Measurements from ENCODE around the gene RBM48. TPM values are rescaled to one million over a fixed set of nuclear protein-coding genes. Genes with fewer than 3 reads are reported as not detected.

Gene RBM48
- total and polyA plus RNA-seq, 2 of the 13 experiments (the other 11 are each of a cell fraction or from before 2014, with no cell fraction given) = 7.2 to 12.2 TPM

DNA sequence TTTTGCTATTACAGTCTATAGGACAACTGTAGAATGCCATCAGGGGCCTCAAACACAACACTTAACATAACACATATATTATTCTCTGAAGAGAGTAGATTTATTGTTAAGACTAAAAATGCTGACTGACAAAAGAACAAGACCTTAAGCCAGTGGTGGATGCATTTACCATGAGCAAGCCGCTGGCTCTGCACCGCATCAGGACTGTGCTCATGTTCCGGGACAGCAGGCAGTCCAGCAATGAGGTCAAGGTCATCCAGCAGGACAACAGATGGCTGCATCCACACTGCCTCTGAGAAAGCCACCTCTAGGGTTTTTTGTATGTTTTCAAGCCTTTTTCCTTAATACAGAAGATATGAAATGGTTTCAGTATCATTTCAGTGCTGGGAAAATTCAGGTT lies 24.0 kb upstream of the RBM48 start (continued):
- TF ChIP-seq ZNF720 (CRISPR knock-in tag; IDR thresholded peaks at IDR 0.05) (no peak), RARA (CRISPR knock-in tag; IDR thresholded peaks at IDR 0.05) (peak; percentile 52; the same call in 1 of the 2 replicates), SMC3 (IDR thresholded peaks at IDR 0.05; ENCODE audit: low read length) (no peak), MED1 (CRISPR knock-in tag; IDR thresholded peaks at IDR 0.05) (0 out of 2 replicates have a peak, but pooled peaks have one; percentile 28), MZF1 (CRISPR knock-in tag; IDR thresholded peaks at IDR 0.05; ENCODE audit: borderline replicate concordance) (no peak), ZNF777 (CRISPR knock-in tag; IDR thresholded peaks at IDR 0.05) (no peak), ZNF703 (CRISPR knock-in tag; IDR thresholded peaks at IDR 0.05; ENCODE audit: borderline replicate concordance) (no peak), ZNF567 (CRISPR knock-in tag; IDR thresholded peaks at IDR 0.05; ENCODE audit: borderline replicate concordance) (no peak), SMARCC2 (IDR thresholded peaks at IDR 0.05) (no peak), NR2C2 (CRISPR knock-in tag; IDR thresholded peaks at IDR 0.05; ENCODE audit: borderline replicate concordance) (peak; percentile 44; the same call in 1 of the 2 replicates), GFI1 (CRISPR knock-in tag; IDR thresholded peaks at IDR 0.05; ENCODE audit: borderline replicate concordance) (no peak), ZNF326 (CRISPR knock-in tag; IDR thresholded peaks at IDR 0.05; ENCODE audit: borderline replicate concordance) (no peak), RXRB (CRISPR knock-in tag; IDR thresholded peaks at IDR 0.05; ENCODE audit: borderline replicate concordance) (peak; percentile 72), ZMAT5 (CRISPR knock-in tag; IDR thresholded peaks at IDR 0.05; ENCODE audit: borderline replicate concordance, low read depth) (no peak), REL (CRISPR knock-in tag; conservative IDR thresholded peaks at IDR 0.05) (no peak)
- TF ChIP-seq, protein P1, sequence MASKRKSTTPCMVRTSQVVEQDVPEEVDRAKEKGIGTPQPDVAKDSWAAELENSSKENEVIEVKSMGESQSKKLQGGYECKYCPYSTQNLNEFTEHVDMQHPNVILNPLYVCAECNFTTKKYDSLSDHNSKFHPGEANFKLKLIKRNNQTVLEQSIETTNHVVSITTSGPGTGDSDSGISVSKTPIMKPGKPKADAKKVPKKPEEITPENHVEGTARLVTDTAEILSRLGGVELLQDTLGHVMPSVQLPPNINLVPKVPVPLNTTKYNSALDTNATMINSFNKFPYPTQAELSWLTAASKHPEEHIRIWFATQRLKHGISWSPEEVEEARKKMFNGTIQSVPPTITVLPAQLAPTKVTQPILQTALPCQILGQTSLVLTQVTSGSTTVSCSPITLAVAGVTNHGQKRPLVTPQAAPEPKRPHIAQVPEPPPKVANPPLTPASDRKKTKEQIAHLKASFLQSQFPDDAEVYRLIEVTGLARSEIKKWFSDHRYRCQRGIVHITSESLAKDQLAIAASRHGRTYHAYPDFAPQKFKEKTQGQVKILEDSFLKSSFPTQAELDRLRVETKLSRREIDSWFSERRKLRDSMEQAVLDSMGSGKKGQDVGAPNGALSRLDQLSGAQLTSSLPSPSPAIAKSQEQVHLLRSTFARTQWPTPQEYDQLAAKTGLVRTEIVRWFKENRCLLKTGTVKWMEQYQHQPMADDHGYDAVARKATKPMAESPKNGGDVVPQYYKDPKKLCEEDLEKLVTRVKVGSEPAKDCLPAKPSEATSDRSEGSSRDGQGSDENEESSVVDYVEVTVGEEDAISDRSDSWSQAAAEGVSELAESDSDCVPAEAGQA (IDR thresholded peaks at IDR 0.05; ENCODE audit: low read depth) = no peak
- TF ChIP-seq, protein P1 (CRISPR knock-in tag; IDR thresholded peaks at IDR 0.05; ENCODE audit: borderline replicate concordance) = no peak
- TF ChIP-seq, protein P2, sequence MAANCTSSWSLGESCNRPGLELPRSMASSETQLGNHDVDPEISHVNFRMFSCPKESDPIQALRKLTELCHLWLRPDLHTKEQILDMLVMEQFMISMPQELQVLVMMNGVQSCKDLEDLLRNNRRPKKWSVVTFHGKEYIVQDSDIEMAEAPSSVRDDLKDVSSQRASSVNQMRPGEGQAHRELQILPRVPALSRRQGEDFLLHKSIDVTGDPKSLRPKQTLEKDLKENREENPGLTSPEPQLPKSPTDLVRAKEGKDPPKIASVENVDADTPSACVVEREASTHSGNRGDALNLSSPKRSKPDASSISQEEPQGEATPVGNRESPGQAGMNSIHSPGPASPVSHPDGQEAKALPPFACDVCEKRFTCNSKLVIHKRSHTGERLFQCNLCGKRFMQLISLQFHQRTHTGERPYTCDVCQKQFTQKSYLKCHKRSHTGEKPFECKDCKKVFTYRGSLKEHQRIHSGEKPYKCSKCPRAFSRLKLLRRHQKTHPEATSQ (CRISPR knock-in tag; IDR thresholded peaks at IDR 0.05; ENCODE audit: borderline replicate concordance) = no peak
- TF ChIP-seq, protein P3, sequence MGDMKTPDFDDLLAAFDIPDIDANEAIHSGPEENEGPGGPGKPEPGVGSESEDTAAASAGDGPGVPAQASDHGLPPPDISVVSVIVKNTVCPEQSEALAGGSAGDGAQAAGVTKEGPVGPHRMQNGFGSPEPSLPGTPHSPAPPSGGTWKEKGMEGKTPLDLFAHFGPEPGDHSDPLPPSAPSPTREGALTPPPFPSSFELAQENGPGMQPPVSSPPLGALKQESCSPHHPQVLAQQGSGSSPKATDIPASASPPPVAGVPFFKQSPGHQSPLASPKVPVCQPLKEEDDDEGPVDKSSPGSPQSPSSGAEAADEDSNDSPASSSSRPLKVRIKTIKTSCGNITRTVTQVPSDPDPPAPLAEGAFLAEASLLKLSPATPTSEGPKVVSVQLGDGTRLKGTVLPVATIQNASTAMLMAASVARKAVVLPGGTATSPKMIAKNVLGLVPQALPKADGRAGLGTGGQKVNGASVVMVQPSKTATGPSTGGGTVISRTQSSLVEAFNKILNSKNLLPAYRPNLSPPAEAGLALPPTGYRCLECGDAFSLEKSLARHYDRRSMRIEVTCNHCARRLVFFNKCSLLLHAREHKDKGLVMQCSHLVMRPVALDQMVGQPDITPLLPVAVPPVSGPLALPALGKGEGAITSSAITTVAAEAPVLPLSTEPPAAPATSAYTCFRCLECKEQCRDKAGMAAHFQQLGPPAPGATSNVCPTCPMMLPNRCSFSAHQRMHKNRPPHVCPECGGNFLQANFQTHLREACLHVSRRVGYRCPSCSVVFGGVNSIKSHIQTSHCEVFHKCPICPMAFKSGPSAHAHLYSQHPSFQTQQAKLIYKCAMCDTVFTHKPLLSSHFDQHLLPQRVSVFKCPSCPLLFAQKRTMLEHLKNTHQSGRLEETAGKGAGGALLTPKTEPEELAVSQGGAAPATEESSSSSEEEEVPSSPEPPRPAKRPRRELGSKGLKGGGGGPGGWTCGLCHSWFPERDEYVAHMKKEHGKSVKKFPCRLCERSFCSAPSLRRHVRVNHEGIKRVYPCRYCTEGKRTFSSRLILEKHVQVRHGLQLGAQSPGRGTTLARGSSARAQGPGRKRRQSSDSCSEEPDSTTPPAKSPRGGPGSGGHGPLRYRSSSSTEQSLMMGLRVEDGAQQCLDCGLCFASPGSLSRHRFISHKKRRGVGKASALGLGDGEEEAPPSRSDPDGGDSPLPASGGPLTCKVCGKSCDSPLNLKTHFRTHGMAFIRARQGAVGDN (CRISPR knock-in tag; IDR thresholded peaks at IDR 0.05) = peak; percentile 10; the same call in 1 of the 2 replicates
